Measurements from ENCODE around the gene MTHFD2. TPM values are rescaled to one million over a fixed set of nuclear protein-coding genes. Genes with fewer than 3 reads are reported as not detected.

The MTHFD2 gene
- total RNA-seq, 2 donors from 2014 or later, result 384 to 480 TPM

Other genes with a start within 250 kb of the MTHFD2 start
- gene TET3, start 213.7 kb upstream of the MTHFD2 start, total RNA-seq, result 10 to 100 TPM; 29.3 to 70.3 TPM
- gene BOLA3, start 50.7 kb upstream of the MTHFD2 start, total RNA-seq, result 10 to 100 TPM; 68.0 to 72.5 TPM
- gene MOB1A, start 19.7 kb upstream of the MTHFD2 start, total RNA-seq, result 100 to 1,000 TPM; 167 to 228 TPM
- 1 to 10 TPM; 1.2 to 3.2 TPM for gene SLC4A5, start 144.8 kb downstream of the MTHFD2 start, total RNA-seq
- 100 to 1,000 TPM in 1 of 2 donors, 10 to 100 TPM in 1; 97.8 to 106 TPM for gene DCTN1, start 181.7 kb downstream of the MTHFD2 start, total RNA-seq
- gene C2orf81, start 223.0 kb downstream of the MTHFD2 start, total RNA-seq, result 1 to 10 TPM; 1.7 to 2.2 TPM
- gene WDR54, start 223.1 kb downstream of the MTHFD2 start, total RNA-seq, result 10 to 100 TPM; 41.8 to 44.9 TPM
- gene RTKN, start 243.3 kb downstream of the MTHFD2 start, total RNA-seq, result 10 to 100 TPM in 1 of 2 donors, 1 to 10 TPM in 1; 4.6 to 11.6 TPM